Osteocyte (in vitro differentiated cells): ENCODE measurements around the gene C19orf12. TPM values are rescaled to one million over a fixed set of nuclear protein-coding genes. Genes with fewer than 3 reads are reported as not detected.

Experiments
- DNase-seq: peaks from one replicate; pipeline ENCODE4 v3.0.0; 2021; ENCODE audit warnings: mixed read lengths; ENCODE audit not compliant: unreplicated experiment; ENCODE audit errors: extremely low spot score
- H3K27ac Mint-ChIP-seq: one replicate; pipeline ENCODE4 v1.8.0; 2021; ENCODE audit warnings: mild to moderate bottlenecking, mixed read lengths; ENCODE audit not compliant: unreplicated experiment
- H3K27me3 Mint-ChIP-seq: one replicate; pipeline ENCODE4 v1.8.0; 2021; ENCODE audit warnings: mixed read lengths; ENCODE audit not compliant: unreplicated experiment
- H3K36me3 Mint-ChIP-seq: one replicate; pipeline ENCODE4 v1.8.0; 2021; ENCODE audit warnings: mixed read lengths; ENCODE audit not compliant: unreplicated experiment
- H3K4me1 Mint-ChIP-seq: one replicate; pipeline ENCODE4 v1.8.0; 2021; ENCODE audit warnings: mixed read lengths; ENCODE audit not compliant: unreplicated experiment
- H3K4me3 Mint-ChIP-seq: one replicate; pipeline ENCODE4 v1.8.0; 2021; ENCODE audit warnings: mild to moderate bottlenecking, moderate library complexity, mixed read lengths; ENCODE audit not compliant: unreplicated experiment
- H3K9me3 Mint-ChIP-seq: one replicate; pipeline ENCODE4 v1.8.0; 2021; ENCODE audit warnings: mixed read lengths; ENCODE audit not compliant: unreplicated experiment
- CTCF ChIP-seq: fragments of 200-600 bp; sonication (generic); IDR thresholded peaks from 2 replicates; pipeline ENCODE4 v1.5.0; 2021; ENCODE audit warnings: antibody characterized with exemption, mild to moderate bottlenecking, moderate library complexity
- total RNA-seq: library from RNA; stranded (reverse); gene quantifications from 2 replicates; pipeline ENCODE4 v1.2.1, GENCODE V29; 2021

C19orf12 gene
- total RNA-seq, 1 donor from 2014 or later, result 42.7 TPM

DNA sequence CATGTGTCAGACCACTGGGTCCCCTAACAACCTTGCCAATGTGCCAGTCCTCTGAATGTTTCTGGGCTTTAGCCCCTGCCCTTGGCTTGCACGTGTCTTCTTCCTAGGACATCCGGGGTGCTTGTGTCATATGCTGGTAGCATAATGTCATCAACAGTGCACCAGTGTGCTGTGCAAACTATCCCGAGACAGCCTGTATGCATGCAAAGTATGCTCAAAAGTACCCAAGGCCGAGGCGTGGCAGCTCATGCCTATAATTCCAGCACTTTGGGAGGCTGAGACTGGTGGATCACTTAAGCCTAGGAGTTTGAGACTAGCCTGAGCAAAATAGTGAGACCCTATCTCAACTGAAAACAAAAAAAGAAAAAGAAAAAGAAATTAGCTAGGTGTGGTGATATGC lies 20.8 kb upstream of the C19orf12 start:
- Mint-ChIP-seq H3K27me3 (peaks cover 17% of the 10 kb centered on the region), H3K4me1 (no peaks in the 10 kb centered on the region), H3K4me3 (no peak overlapping the region), H3K27ac (no peak overlapping the region), H3K36me3 (no peaks in the 10 kb centered on the region), H3K9me3 (no peaks in the 10 kb centered on the region)
- DNase-seq, result no peak
- TF ChIP-seq CTCF, result no peak

- H3K36me3 Mint-ChIP-seq, result no peaks in the 10 kb centered on the region
- peaks cover 39% of the 10 kb centered on the region for H3K27me3 Mint-ChIP-seq
Observed at GRCh38 chr19:29731331-29731850, 16.3 kb upstream of the C19orf12 start.

DNA sequence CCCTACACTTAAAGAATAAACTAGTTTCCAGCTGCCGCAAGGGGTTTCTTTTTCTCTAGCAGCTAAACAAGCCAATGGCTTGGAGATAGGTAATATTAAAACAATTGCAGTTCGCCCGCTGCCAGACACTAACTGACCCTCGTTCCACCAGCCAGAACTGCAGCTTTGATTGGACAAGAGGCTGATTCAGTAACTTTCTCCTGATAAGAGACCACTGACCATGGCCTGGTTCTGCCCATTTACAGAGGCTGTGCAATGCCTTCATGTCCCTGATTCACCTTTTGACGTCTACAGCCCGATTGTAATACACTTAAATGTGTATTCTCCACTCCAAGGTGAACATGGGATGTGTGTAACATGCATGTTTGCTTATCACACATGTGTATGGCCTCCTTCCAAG lies 12.8 kb upstream of the C19orf12 start:
- Mint-ChIP-seq H3K4me1 (peaks cover 7% of the 10 kb centered on the region), H3K27ac (no peak overlapping the region), H3K27me3 (peaks cover 48% of the 10 kb centered on the region), H3K4me3 (no peak overlapping the region), H3K36me3 (no peaks in the 10 kb centered on the region), H3K9me3 (no peaks in the 10 kb centered on the region)
- no peak for DNase-seq
- no peak for TF ChIP-seq CTCF

More at GRCh38 chr19:29731331-29731850, 16.3 kb upstream of the C19orf12 start:
- no peak overlapping the region for H3K4me3 Mint-ChIP-seq
- no peaks in the 10 kb centered on the region for H3K4me1 Mint-ChIP-seq
- no peak for TF ChIP-seq CTCF
- H3K9me3 Mint-ChIP-seq, result no peaks in the 10 kb centered on the region
- DNase-seq, result no peak
- no peak overlapping the region for H3K27ac Mint-ChIP-seq

DNA sequence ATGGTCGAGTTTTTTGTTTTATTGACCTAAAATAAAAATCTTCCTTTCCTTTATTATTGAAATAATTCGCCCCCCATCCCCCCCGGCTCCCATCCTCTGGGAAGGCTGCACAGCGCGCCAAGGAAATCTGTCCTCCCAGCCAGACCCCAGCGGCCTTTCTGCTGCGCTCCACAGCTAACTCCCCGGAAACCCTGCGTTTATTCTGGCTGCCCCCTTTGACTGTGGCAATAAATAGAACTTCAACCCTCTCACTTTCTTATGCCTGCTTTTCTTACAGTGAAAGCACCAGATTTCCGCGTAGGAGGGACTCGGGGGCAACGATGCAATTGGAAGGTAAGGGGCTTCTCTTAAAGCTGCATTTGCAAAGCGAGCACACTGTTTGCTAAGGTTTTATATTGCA lies 9.7 kb upstream of the C19orf12 start:
- Mint-ChIP-seq H3K4me1 (peaks cover 7% of the 10 kb centered on the region), H3K4me3 (no peak overlapping the region), H3K27ac (no peak overlapping the region), H3K9me3 (no peaks in the 10 kb centered on the region), H3K27me3 (peaks cover 50% of the 10 kb centered on the region), H3K36me3 (no peaks in the 10 kb centered on the region)
- no peak for TF ChIP-seq CTCF
- DNase-seq, result no peak

DNA sequence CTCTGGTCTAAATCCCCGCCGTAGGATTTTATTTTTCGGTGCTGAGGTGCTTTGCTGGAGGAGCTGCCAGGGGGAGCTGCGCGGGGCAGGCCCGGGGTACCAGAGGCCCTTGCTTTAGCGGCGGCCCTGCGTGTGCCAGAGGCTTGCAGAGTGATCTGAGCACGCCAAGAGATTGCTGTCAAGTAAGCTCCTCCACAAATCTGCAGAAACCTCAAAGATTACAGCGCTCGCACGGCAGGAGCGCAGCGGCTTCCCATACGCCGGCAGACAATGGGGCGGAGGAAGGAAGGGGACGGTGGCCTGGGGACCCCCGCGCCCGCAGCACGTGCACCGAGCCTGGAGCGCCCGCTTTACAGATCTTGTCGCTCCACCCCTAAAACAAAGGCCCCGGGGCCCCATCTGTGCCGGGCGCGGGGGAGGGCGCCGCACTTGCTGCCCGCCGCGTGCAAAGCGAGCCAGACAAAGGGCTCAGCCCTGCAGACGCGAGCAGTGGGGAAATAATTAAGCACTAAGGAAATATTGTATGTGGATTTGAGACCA lies 9.1 kb upstream of the C19orf12 start:
- DNase-seq, result no peak
- Mint-ChIP-seq H3K4me3 (peak overlapping the region; percentile 54), H3K4me1 (peaks cover 7% of the 10 kb centered on the region), H3K27ac (no peak overlapping the region), H3K9me3 (no peaks in the 10 kb centered on the region), H3K36me3 (no peaks in the 10 kb centered on the region), H3K27me3 (peaks cover 44% of the 10 kb centered on the region)
- no peak for TF ChIP-seq CTCF
